GM12873 (cell line): ENCODE measurements around the gene ENTREP3.

ENCODE experiments used
- CTCF ChIP-seq: IDR thresholded peaks from 2 replicates; pipeline ENCODE4 v1.5.1; 2012; ENCODE audit warnings: low read depth, mild to moderate bottlenecking, moderate library complexity, low read length, control low read depth; ENCODE audit not compliant: insufficient read depth; ENCODE audit errors: missing control alignments

The ENTREP3 gene

GRCh38 chr1:155255243-155256007, at the start of gene ENTREP3:
Gene ENTREP3, minus strand, starts transcription at chr1:155255483. Its CDS starts 606 bp downstream, at chr1:155254877.
- TF ChIP-seq CTCF: peak; percentile 6

- TF ChIP-seq CTCF: no peak
Observed at GRCh38 chr1:155304558-155305063, 49.3 kb upstream of the ENTREP3 start.

DNA sequence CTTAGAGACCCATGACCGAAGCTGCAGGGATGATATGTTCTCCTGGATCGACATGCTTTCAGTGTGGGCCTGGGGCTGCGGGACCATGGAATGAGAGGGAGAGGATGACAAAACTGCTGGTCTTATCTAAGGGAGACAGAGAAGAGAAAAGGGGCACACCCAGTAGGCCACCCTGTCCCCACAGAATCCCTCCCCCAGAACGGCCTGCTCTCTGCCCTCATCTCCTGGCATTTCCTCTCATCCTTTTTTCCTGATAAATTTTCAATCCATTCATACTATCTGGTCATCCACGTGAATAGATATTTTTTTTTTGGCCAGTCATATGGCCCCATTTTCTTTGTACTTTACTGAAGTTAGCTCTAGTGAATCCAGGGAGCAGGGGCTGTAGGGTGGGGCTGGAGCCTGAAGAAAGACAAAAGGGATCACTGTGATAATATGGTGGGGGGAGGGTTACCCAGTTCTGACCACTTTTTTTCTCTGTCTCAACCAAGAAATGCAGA, 46.1 kb upstream of the ENTREP3 start, which contains the start of gene PKLR:
Gene PKLR (minus strand): TSS at position 97 of the 500 bp plus-strand sequence. CDS start 43 bp downstream, at position 54.
- TF ChIP-seq CTCF: no peak

DNA sequence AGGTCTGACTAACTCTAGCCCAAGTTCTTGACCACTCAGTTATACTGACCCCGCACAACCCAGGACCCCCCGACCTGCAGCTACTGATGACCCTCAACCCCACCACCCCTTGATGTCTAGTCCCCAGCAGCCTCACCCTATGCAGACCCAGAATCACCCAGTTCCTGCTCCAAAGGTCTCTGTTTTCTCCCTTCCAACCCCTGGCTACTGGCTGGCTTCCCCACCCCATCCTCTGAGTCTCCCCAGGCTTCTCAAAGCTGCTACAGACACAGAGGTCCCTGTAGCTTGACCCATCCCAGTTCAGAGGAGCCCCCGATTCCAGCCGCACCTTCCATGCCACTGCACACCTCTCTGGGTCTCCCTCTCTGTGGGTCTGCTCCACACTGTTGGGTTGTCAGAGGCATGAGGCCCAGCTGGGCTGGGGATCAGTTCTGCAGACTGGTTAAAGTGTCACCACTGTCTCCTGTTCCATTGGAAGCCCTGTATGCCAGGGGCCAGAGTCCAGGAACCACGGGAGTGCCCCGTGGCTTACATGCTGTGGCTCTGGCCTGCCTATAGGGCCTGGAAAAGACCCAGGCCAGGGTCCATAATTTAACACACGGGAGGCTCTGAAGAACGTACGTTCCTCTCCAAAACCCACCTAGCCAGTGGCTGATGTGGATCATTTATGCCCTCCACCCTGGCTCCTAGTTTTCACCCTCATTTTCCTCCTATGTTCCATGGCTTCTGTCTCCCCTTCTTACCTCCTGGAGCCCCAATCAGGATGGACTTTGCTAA, 45.5 kb upstream of the ENTREP3 start:
- TF ChIP-seq CTCF: no peak

DNA sequence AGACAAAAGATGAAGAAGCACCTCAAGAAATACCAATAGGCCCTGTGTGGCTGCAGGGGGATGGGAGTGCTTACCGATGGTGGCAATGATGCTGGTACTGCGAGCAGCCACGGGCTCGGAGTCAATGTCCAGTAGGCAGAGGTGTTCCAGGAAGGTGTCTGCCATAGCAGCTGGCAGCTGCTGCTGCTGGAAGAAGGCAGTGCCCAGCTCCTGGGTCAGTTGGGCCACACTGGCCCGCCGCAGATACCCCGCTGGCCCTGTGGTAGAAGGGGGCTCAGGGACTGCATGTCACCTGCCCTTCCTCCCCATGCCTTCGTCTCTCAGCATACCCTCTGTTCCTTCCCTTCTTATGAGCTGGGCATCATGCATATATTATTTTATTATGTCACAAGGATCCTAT, 44.7 kb upstream of the ENTREP3 start:
- TF ChIP-seq CTCF: no peak

GRCh38 chr1:155297384-155297783, 42.1 kb upstream of the ENTREP3 start:
- no peak for TF ChIP-seq CTCF

DNA sequence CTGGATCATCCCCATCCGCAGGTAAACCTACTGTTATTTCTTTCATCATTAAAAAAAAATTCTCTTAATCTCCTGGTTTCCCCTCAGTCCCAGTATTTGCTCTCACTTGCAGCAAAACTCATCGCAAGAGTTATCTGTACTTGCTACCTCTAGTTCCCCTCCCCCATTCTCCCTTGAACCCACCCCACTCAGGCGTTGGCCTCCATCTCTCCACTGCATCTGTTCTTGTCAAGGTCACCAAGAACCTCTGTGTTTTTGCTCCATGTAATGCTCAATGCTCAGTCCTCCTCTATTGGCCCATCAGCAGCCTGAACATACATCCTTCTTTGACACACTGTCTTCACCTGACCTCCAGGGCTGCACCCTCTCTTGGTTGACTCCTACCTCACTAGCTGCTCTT, 41.4 kb upstream of the ENTREP3 start:
- no peak for TF ChIP-seq CTCF
